Ovary (tissue), 9 donors: ENCODE results near the gene NINL. TPM values are rescaled to one million over a fixed set of nuclear protein-coding genes. Genes with fewer than 3 reads are reported as not detected.

ENCODE experiments used
- DNase-seq, 5 donors: peaks; one replicate each; pipeline ENCODE4 v3.0.0-alpha.2; 2019 to 2020
- H3K27ac ChIP-seq, 2 donors: fragments of 200-600 bp; one replicate each; pipeline versions ENCODE4 v1.5.1 to v1.8.0; 2019 to 2022
- H3K27me3 ChIP-seq: fragments of 200-600 bp; one replicate; pipeline ENCODE4 v1.8.0; 2022
- H3K36me3 ChIP-seq: fragments of 200-600 bp; sonication (generic); one replicate; pipeline ENCODE4 v1.5.1; 2019
- H3K4me1 ChIP-seq: one replicate; pipeline ENCODE4 v1.8.1; 2013; ENCODE audit warnings: mild to moderate bottlenecking, moderate library complexity; ENCODE audit not compliant: insufficient read depth
- H3K4me3 ChIP-seq: fragments of 200-600 bp; sonication (generic); one replicate; pipeline ENCODE4 v1.5.1; 2017
- H3K9me3 ChIP-seq, 2 donors: fragments of 200-600 bp in 1 of 2; sonication (generic) in 1 of 2; one replicate each; pipeline versions ENCODE4 v1.5.1 to v1.8.1; 2013 to 2019; ENCODE audit warnings: mild to moderate bottlenecking in 1 of 2, moderate library complexity in 1 of 2
- EP300 ChIP-seq: sonication (generic); formaldehyde crosslinking; IDR thresholded peaks from one replicate; pipeline ENCODE4 v1.6.1; 2017; ENCODE audit warnings: antibody characterized with exemption
- POLR2A ChIP-seq: fragments of 450-650 bp; IDR thresholded peaks from one replicate; pipeline ENCODE4 v1.6.1; 2017; ENCODE audit warnings: antibody characterized with exemption, mild to moderate bottlenecking, moderate library complexity
- WGBS, 3 donors: extraction: QIAGEN DNeasy Blood & Tissue Kit in 1 of 3; methylation state at CpG; one replicate each; pipeline versions ENCODE4 v1.1.5 to v1.1.7; 2013 to 2017; 5-methylcytosine and 5-hydroxymethylcytosine counted together
- intact Hi-C, 4 donors: fragments of 100-400 bp; cut with DNase I; formaldehyde crosslinking; loops; one replicate each; pipeline versions ENCODE4 v1.11.0 to v1.15.1; 2022 to 2023
- polyA plus RNA-seq, 2 donors: library from polyadenylated mRNA; stranded (reverse); fragments of 200-250 nt in 1 of 2; fragments of 350-450 nt in 1 of 2; fragmentation: Illumina TruSeq in 1 of 2; extraction: RNeasy Lipid Tissue Mini Kit (QIAGEN cat#74804) in 1 of 2; gene quantifications; one replicate each; pipeline ENCODE4 v1.2.3, GENCODE V29; 2013 to 2014
- total RNA-seq, 7 donors: library from RNA; depleted of rRNA in 2 of 7; stranded (reverse); fragments of >200 nt in 2 of 7; fragmentation: NEBNext Ultra II Directional in 3 of 7; extraction: Animal tissue kit (Norgen Biotek cat#: 25700) in 3 of 7; gene quantifications; one replicate each; pipeline versions ENCODE4 v1.1.0 to v1.2.4, GENCODE V29; 2016 to 2023
- TF ChIP-seq, protein P1 (sequence below), 3 donors: fragments of 450-650 bp in 2 of 3; fragments of 200-600 bp in 1 of 3; IDR thresholded peaks; one replicate each; pipeline versions ENCODE4 v1.5.1 to v1.8.0; 2016 to 2022; ENCODE audit warnings: antibody characterized with exemption in 3 of 3, mild to moderate bottlenecking in 1 of 3
- donor health status: DM: no; HTN: no; CAD: no; lungs with moderate emphysema.
- donor health status: DM: no; HTN: no; CAD: no.
- donor health status: Bipolar disorder and iron deficiency.
- donor health status: DM: yes; HTN: yes; CAD: no.
- donor health status: DM: no; HTN: no; CAD: no.
- donor health status: DM: yes; HTN: yes; CAD: no.

NINL gene
- total and polyA plus RNA-seq, 9 donors, result 10.1 to 33.3 (median 20.3) TPM

GRCh38 chr20:25546048-25546447 is 39.3 kb downstream of the NINL start:
- no peaks in the 10 kb centered on the region for H3K9me3 ChIP-seq
- no peaks in the 10 kb centered on the region for H3K27me3 ChIP-seq
- whole genome bisulfite sequencing, 3 donors, result 83 to 89% (median 83%) methylated on average over 4 of the region's 4 CpGs
- intact Hi-C loops, result no loop called here
- no peak overlapping the region for H3K27ac ChIP-seq
- TF ChIP-seq POLR2A, result no peak
- TF ChIP-seq, protein P1, sequence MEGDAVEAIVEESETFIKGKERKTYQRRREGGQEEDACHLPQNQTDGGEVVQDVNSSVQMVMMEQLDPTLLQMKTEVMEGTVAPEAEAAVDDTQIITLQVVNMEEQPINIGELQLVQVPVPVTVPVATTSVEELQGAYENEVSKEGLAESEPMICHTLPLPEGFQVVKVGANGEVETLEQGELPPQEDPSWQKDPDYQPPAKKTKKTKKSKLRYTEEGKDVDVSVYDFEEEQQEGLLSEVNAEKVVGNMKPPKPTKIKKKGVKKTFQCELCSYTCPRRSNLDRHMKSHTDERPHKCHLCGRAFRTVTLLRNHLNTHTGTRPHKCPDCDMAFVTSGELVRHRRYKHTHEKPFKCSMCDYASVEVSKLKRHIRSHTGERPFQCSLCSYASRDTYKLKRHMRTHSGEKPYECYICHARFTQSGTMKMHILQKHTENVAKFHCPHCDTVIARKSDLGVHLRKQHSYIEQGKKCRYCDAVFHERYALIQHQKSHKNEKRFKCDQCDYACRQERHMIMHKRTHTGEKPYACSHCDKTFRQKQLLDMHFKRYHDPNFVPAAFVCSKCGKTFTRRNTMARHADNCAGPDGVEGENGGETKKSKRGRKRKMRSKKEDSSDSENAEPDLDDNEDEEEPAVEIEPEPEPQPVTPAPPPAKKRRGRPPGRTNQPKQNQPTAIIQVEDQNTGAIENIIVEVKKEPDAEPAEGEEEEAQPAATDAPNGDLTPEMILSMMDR (IDR thresholded peaks at IDR 0.05), result no peak
- no peak for TF ChIP-seq EP300
- no peak overlapping the region for H3K4me3 ChIP-seq
- H3K36me3 ChIP-seq, result no peaks in the 10 kb centered on the region
- H3K4me1 ChIP-seq, result peaks cover 15% of the 10 kb centered on the region
- DNase-seq, result no peak

- Histone ChIP-seq H3K4me1 (peaks cover 14% of the 10 kb centered on the region), H3K9me3 (no peaks in the 10 kb centered on the region), H3K36me3 (no peaks in the 10 kb centered on the region), H3K27me3 (no peaks in the 10 kb centered on the region), H3K27ac (no peak overlapping the region), H3K4me3 (no peak overlapping the region)
- WGBS, 3 donors, result 56 to 64% (median 59%) methylated on average over 3 of the region's 3 CpGs
- intact Hi-C loops, result no loop called here
- no peak for DNase-seq
- TF ChIP-seq POLR2A (no peak), EP300 (no peak)
- TF ChIP-seq, protein P1 (IDR thresholded peaks at IDR 0.05), result no peak
These were observed 40.2 kb downstream of the NINL start for GRCh38 chr20:25545171-25545570.

- Histone ChIP-seq H3K27ac (no peak overlapping the region), H3K36me3 (no peaks in the 10 kb centered on the region), H3K9me3 (no peaks in the 10 kb centered on the region), H3K4me3 (no peak overlapping the region), H3K4me1 (peaks cover 11% of the 10 kb centered on the region), H3K27me3 (no peaks in the 10 kb centered on the region)
- 42 to 73% (median 66%) methylated on average over 1 of the region's 1 CpG for WGBS, 3 donors
- TF ChIP-seq, protein P1 (IDR thresholded peaks at IDR 0.05), result no peak
- TF ChIP-seq EP300 (no peak), POLR2A (no peak)
- intact Hi-C loops, result no loop called here
- DNase-seq, result no peak
These were observed 40.6 kb downstream of the NINL start for GRCh38 chr20:25544734-25545133.

DNA sequence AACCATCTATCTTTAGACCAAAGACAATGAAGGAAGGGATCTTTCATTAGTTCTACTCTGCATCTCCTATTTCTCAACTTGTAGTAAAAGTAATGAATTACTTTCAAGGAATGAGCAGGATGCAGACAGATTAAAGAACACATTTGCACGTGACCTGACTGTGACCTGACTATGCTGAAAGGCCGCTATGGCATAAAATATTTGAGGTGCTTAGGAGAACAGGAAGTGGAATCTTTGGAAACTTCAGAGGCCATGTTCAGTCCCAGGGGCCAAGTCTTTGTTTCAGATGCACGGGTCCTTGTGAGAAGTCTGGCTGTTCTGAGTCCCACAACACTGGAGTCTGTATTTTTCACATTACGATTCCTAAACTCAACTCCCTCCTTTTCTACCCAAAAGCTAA is 41.0 kb downstream of the NINL start:
- Histone ChIP-seq H3K4me1 (peaks cover 12% of the 10 kb centered on the region), H3K27ac (no peak overlapping the region), H3K4me3 (no peak overlapping the region), H3K27me3 (no peaks in the 10 kb centered on the region), H3K36me3 (no peaks in the 10 kb centered on the region), H3K9me3 (no peaks in the 10 kb centered on the region)
- WGBS, 3 donors, result 50 to 60% (median 57%) methylated on average over 4 of the region's 4 CpGs
- intact Hi-C loops, result no loop called here
- TF ChIP-seq POLR2A (no peak), EP300 (no peak)
- TF ChIP-seq, protein P1 (IDR thresholded peaks at IDR 0.05), result no peak
- DNase-seq, result no peak
